Mucosa of stomach (tissue), 1 donor: ENCODE results near the gene CDH16.
"Not testable (repeated sequence)": the region's sequence is repeated elsewhere in the genome, so short reads cannot be mapped to it uniquely, and the experiment has no call there.

Experiments used
- H3K27me3 ChIP-seq: one replicate; pipeline ENCODE4 v1.7.0; 2013; ENCODE audit warnings: mild to moderate bottlenecking, low read length; ENCODE audit not compliant: control insufficient read depth, insufficient read depth
- H3K36me3 ChIP-seq: one replicate; pipeline ENCODE4 v1.7.0; 2013; ENCODE audit warnings: low read length; ENCODE audit not compliant: control insufficient read depth, insufficient read depth
- H3K4me1 ChIP-seq: one replicate; pipeline ENCODE4 v1.7.0; 2013; ENCODE audit warnings: mild to moderate bottlenecking, low read length; ENCODE audit not compliant: control insufficient read depth, insufficient read depth
- H3K4me3 ChIP-seq: one replicate; pipeline ENCODE4 v1.7.0; 2013; ENCODE audit warnings: low read length
- H3K9ac ChIP-seq: one replicate; pipeline ENCODE4 v1.7.0; 2013; ENCODE audit warnings: mild to moderate bottlenecking, low read length, moderate library complexity
- H3K9me3 ChIP-seq: one replicate; pipeline ENCODE4 v1.7.0; 2013; ENCODE audit warnings: mild to moderate bottlenecking, low read length, moderate library complexity; ENCODE audit not compliant: control insufficient read depth
- donor health status: Pancreatic carcinoma.

CDH16 gene

GRCh38 chr16:66902648-66903543, 15.8 kb downstream of the CDH16 start:
- H3K4me1 ChIP-seq, result peaks cover 52% of the 10 kb centered on the region
- H3K9ac ChIP-seq, result no peak overlapping the region
- H3K4me3 ChIP-seq, result no peak overlapping the region
- no peaks in the 10 kb centered on the region for H3K36me3 ChIP-seq
- H3K9me3 ChIP-seq, result no peaks in the 10 kb centered on the region
- no peaks in the 10 kb centered on the region for H3K27me3 ChIP-seq

- no peak overlapping the region for H3K9ac ChIP-seq
Measured at GRCh38 chr16:66901626-66902025, 17.1 kb downstream of the CDH16 start.

GRCh38 chr16:66900721-66901441, 17.8 kb downstream of the CDH16 start:
- no peak overlapping the region for H3K4me3 ChIP-seq
- no peaks in the 10 kb centered on the region for H3K9me3 ChIP-seq
- peak overlapping the region; percentile 71 for H3K9ac ChIP-seq
- H3K27me3 ChIP-seq, result no peaks in the 10 kb centered on the region
- peaks cover 61% of the 10 kb centered on the region for H3K4me1 ChIP-seq
- H3K36me3 ChIP-seq, result no peaks in the 10 kb centered on the region

More at GRCh38 chr16:66901626-66902025, 17.1 kb downstream of the CDH16 start:
- no peaks in the 10 kb centered on the region for H3K9me3 ChIP-seq
- no peak overlapping the region for H3K4me3 ChIP-seq
- no peaks in the 10 kb centered on the region for H3K36me3 ChIP-seq
- no peaks in the 10 kb centered on the region for H3K27me3 ChIP-seq
- peaks cover 60% of the 10 kb centered on the region for H3K4me1 ChIP-seq

- Histone ChIP-seq H3K9me3 (no peaks in the 10 kb centered on the region), H3K36me3 (no peaks in the 10 kb centered on the region), H3K9ac (peak overlapping the region; percentile 71), H3K4me3 (no peak overlapping the region), H3K4me1 (peaks cover 61% of the 10 kb centered on the region), H3K27me3 (no peaks in the 10 kb centered on the region)
Measured at GRCh38 chr16:66899945-66900710, 18.6 kb downstream of the CDH16 start.

- H3K36me3 ChIP-seq, result no peaks in the 10 kb centered on the region
- H3K4me1 ChIP-seq, result peaks cover 54% of the 10 kb centered on the region
- H3K4me3 ChIP-seq, result no peak overlapping the region
- H3K27me3 ChIP-seq, result no peaks in the 10 kb centered on the region
- no peaks in the 10 kb centered on the region for H3K9me3 ChIP-seq
- peak overlapping the region; percentile 71 for H3K9ac ChIP-seq
Measured at GRCh38 chr16:66899310-66899944, 19.3 kb downstream of the CDH16 start.

- Histone ChIP-seq H3K27me3 (no peaks in the 10 kb centered on the region), H3K9ac (no peak overlapping the region), H3K36me3 (no peaks in the 10 kb centered on the region), H3K9me3 (no peaks in the 10 kb centered on the region), H3K4me3 (no peak overlapping the region), H3K4me1 (peaks cover 51% of the 10 kb centered on the region)
Measured at GRCh38 chr16:66898933-66899309, 19.8 kb downstream of the CDH16 start.

- H3K9me3 ChIP-seq, result no peaks in the 10 kb centered on the region
- no peaks in the 10 kb centered on the region for H3K36me3 ChIP-seq
- H3K9ac ChIP-seq, result no peak overlapping the region
- peaks cover 44% of the 10 kb centered on the region for H3K4me1 ChIP-seq
- no peak overlapping the region for H3K4me3 ChIP-seq
- no peaks in the 10 kb centered on the region for H3K27me3 ChIP-seq
Measured at GRCh38 chr16:66898207-66898606, 20.5 kb downstream of the CDH16 start.

GRCh38 chr16:66896682-66897081, 22.0 kb downstream of the CDH16 start:
- not testable (repeated sequence) for H3K9ac ChIP-seq, H3K27me3 ChIP-seq, H3K4me3 ChIP-seq, H3K9me3 ChIP-seq, H3K36me3 ChIP-seq
- peaks cover 44% of the 10 kb centered on the region for H3K4me1 ChIP-seq

GRCh38 chr16:66895999-66896398, 22.7 kb downstream of the CDH16 start:
- Histone ChIP-seq H3K36me3 (no peaks in the 10 kb centered on the region), H3K9ac (no peak overlapping the region), H3K27me3 (no peaks in the 10 kb centered on the region), H3K9me3 (no peaks in the 10 kb centered on the region), H3K4me3 (no peak overlapping the region), H3K4me1 (peaks cover 40% of the 10 kb centered on the region)

GRCh38 chr16:66895689-66895979, 23.1 kb downstream of the CDH16 start:
- Histone ChIP-seq H3K36me3 (no peaks in the 10 kb centered on the region), H3K9ac (no peak overlapping the region), H3K4me1 (peaks cover 36% of the 10 kb centered on the region), H3K9me3 (no peaks in the 10 kb centered on the region), H3K27me3 (no peaks in the 10 kb centered on the region), H3K4me3 (no peak overlapping the region)

GRCh38 chr16:66894948-66895688, 23.6 kb downstream of the CDH16 start:
- Histone ChIP-seq H3K36me3 (no peaks in the 10 kb centered on the region), H3K27me3 (no peaks in the 10 kb centered on the region), H3K4me3 (no peak overlapping the region), H3K9ac (no peak overlapping the region), H3K9me3 (no peaks in the 10 kb centered on the region), H3K4me1 (peaks cover 31% of the 10 kb centered on the region)
